HEK293 (cell line): ENCODE results near the gene CCNK.

Source experiments
- CTCF ChIP-seq: fragments of 450-650 bp; formaldehyde crosslinking; IDR thresholded peaks from 2 replicates; pipeline ENCODE4 v1.5.1; 2016; ENCODE audit warnings: missing biosample characterization, missing genetic modification characterization
- TCF7L2 ChIP-seq: IDR thresholded peaks from 2 replicates; pipeline ENCODE4 v1.6.1; 2011; ENCODE audit warnings: low read depth, mild to moderate bottlenecking, inconsistent platforms, low read length, moderate library complexity, borderline replicate concordance
- ZBTB11 ChIP-seq: fragments of 450-650 bp; formaldehyde crosslinking; conservative IDR thresholded peaks from 2 replicates; pipeline ENCODE4 v1.5.1; 2016; ENCODE audit warnings: low read depth, missing biosample characterization, missing genetic modification characterization
- ZNF114 ChIP-seq: fragments of 450-650 bp; formaldehyde crosslinking; IDR thresholded peaks from 2 replicates; pipeline ENCODE4 v1.5.0; 2017; ENCODE audit warnings: missing biosample characterization, missing genetic modification characterization
- ZNF138 ChIP-seq: fragments of 450-650 bp; formaldehyde crosslinking; IDR thresholded peaks from 2 replicates; pipeline ENCODE4 v1.5.1; 2016; ENCODE audit warnings: missing biosample characterization, missing genetic modification characterization, borderline replicate concordance
- ZNF544 ChIP-seq: fragments of 450-650 bp; formaldehyde crosslinking; IDR thresholded peaks from 2 replicates; pipeline ENCODE4 v1.5.0; 2017; ENCODE audit warnings: missing biosample characterization, missing genetic modification characterization
- ZNF768 ChIP-seq: fragments of 450-650 bp; formaldehyde crosslinking; IDR thresholded peaks from 2 replicates; pipeline ENCODE4 v1.5.1; 2018; ENCODE audit warnings: missing biosample characterization, mild to moderate bottlenecking, missing genetic modification characterization

GRCh38 chr14:99541677-99542470 is 60.7 kb downstream of the CCNK start:
- TF ChIP-seq CTCF (tag by site-specific recombination), result no peak
- TF ChIP-seq ZNF544 (tag by site-specific recombination), result no peak
- TF ChIP-seq ZNF768 (tag by site-specific recombination), result no peak
- TF ChIP-seq ZBTB11 (tag by site-specific recombination), result no peak
- no peak for TF ChIP-seq ZNF114 (tag by site-specific recombination)
- TF ChIP-seq TCF7L2, result no peak
- TF ChIP-seq ZNF138 (tag by site-specific recombination), result no peak
